Endodermal cell (in vitro differentiated cells): ENCODE measurements around the gene DBR1. TPM values are rescaled to one million over a fixed set of nuclear protein-coding genes. Genes with fewer than 3 reads are reported as not detected.

Experiments
- DNase-seq: peaks from one replicate; pipeline ENCODE4 v3.0.0-alpha.2; 2017
- H3K27ac ChIP-seq: 2 replicates; pipeline ENCODE4 v1.5.1; 2013; ENCODE audit warnings: mild to moderate bottlenecking, low read depth, low read length, moderate library complexity
- H3K27me3 ChIP-seq: 2 replicates; pipeline ENCODE4 v1.6.1; 2013; ENCODE audit warnings: mild to moderate bottlenecking, low read length, moderate library complexity; ENCODE audit not compliant: insufficient read depth, control insufficient read depth, poor library complexity, severe bottlenecking
- H3K36me3 ChIP-seq: 2 replicates; pipeline ENCODE4 v1.7.0; 2013; ENCODE audit warnings: mild to moderate bottlenecking, low read length, moderate library complexity; ENCODE audit not compliant: control insufficient read depth, insufficient read depth
- H3K4me1 ChIP-seq: one replicate; pipeline ENCODE4 v1.7.0; 2013; ENCODE audit warnings: low read length; ENCODE audit not compliant: control insufficient read depth, insufficient read depth
- H3K4me3 ChIP-seq: 2 replicates; pipeline ENCODE4 v1.5.1; 2013; ENCODE audit warnings: mild to moderate bottlenecking, low read length, moderate library complexity
- H3K9ac ChIP-seq: 2 replicates; pipeline ENCODE4 v1.6.1; 2013; ENCODE audit warnings: mild to moderate bottlenecking, low read length, moderate library complexity; ENCODE audit not compliant: poor library complexity, severe bottlenecking; ENCODE audit errors: extremely low read depth
- H3K9me3 ChIP-seq: 2 replicates; pipeline ENCODE4 v1.6.1; 2013; ENCODE audit warnings: mild to moderate bottlenecking, low read length, moderate library complexity; ENCODE audit not compliant: control insufficient read depth
- H3K27ac Mint-ChIP-seq: 2 replicates; pipeline ENCODE4 v1.8.0; 2020; ENCODE audit warnings: mixed read lengths
- H3K27me3 Mint-ChIP-seq: 2 replicates; pipeline ENCODE4 v1.8.0; 2021; ENCODE audit warnings: mild to moderate bottlenecking, mixed read lengths; ENCODE audit not compliant: insufficient read depth
- H3K36me3 Mint-ChIP-seq: 2 replicates; pipeline ENCODE4 v1.8.0; 2020; ENCODE audit warnings: low read depth, mixed read lengths
- H3K4me1 Mint-ChIP-seq: 2 replicates; pipeline ENCODE4 v1.8.0; 2020; ENCODE audit warnings: mixed read lengths
- H3K4me3 Mint-ChIP-seq: 2 replicates; pipeline ENCODE4 v1.8.0; 2020; ENCODE audit warnings: mild to moderate bottlenecking, moderate library complexity, mixed read lengths
- H3K9me3 Mint-ChIP-seq: 2 replicates; pipeline ENCODE4 v1.8.0; 2020; ENCODE audit warnings: mild to moderate bottlenecking, mixed read lengths
- WGBS, 2 experiments: methylation state at CpG; one replicate each; pipeline versions ENCODE4 v1.1.5 to v1.1.7; 2013; ENCODE audit warnings: missing lambda C conversion rate in 2 of 2, mixed read lengths in 1 of 2; ENCODE audit not compliant: insufficient coverage in 1 of 2, insufficient read length in 1 of 2; 5-methylcytosine and 5-hydroxymethylcytosine counted together
- long read RNA-seq, 4 experiments: library from polyadenylated mRNA in 2 of 4; library from RNA in 1 of 4; library from capped mRNA in 1 of 4; stranded (forward) in 3 of 4; unstranded in 1 of 4; transcript quantifications; one replicate each; pipeline ENCODE4 v2.0.0, GENCODE V29; 2020 to 2021; ENCODE audit warnings: inconsistent platforms in 1 of 4
- polyA plus RNA-seq, 2 experiments: library from polyadenylated mRNA; stranded (reverse); fragments of 50-300 nt; gene quantifications; one replicate each; pipeline ENCODE4 v1.2.3, GENCODE V29; 2013
- total RNA-seq, 2 donors: library from RNA; stranded (reverse); fragmentation: NEBNext Ultra II Directional in 1 of 2; extraction: Animal tissue kit (Norgen Biotek cat#: 25700) in 1 of 2; gene quantifications; 2 replicates in 1 of 2; 3 replicates in 1 of 2; pipeline ENCODE4 v1.2.1, GENCODE V29; 2021
- TF ChIP-seq, protein P1 (sequence below): fragments of 200-600 bp; sonication (generic); conservative IDR thresholded peaks from 2 replicates; pipeline ENCODE4 v1.5.0; 2021; ENCODE audit warnings: antibody characterized with exemption, mild to moderate bottlenecking

Gene DBR1, protein sequence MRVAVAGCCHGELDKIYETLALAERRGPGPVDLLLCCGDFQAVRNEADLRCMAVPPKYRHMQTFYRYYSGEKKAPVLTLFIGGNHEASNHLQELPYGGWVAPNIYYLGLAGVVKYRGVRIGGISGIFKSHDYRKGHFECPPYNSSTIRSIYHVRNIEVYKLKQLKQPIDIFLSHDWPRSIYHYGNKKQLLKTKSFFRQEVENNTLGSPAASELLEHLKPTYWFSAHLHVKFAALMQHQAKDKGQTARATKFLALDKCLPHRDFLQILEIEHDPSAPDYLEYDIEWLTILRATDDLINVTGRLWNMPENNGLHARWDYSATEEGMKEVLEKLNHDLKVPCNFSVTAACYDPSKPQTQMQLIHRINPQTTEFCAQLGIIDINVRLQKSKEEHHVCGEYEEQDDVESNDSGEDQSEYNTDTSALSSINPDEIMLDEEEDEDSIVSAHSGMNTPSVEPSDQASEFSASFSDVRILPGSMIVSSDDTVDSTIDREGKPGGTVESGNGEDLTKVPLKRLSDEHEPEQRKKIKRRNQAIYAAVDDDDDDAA
- total RNA-seq, result 10 to 100 TPM; 17.7 to 22.0 TPM
- 20.7 TPM for polyA plus RNA-seq (2013, experiment 1 of 2)
- 21.4 TPM for polyA plus RNA-seq (2013, experiment 2 of 2)
- long read RNA-seq, experiment 1, partial matches to known transcripts, result 0 of 5 reads
- long read RNA-seq, experiment 1, other reads (novel, unspliced or antisense), result 5 of 5 reads
- long read RNA-seq, experiment 2, transcript DBR1-201 (8 exons, 2,666 nt), result major isoform, 20 of 30 reads
- long read RNA-seq, experiment 2, partial matches to known transcripts, result 6 of 30 reads
- long read RNA-seq, experiment 2, other reads (novel, unspliced or antisense), result 4 of 30 reads
- long read RNA-seq, experiment 3, transcript DBR1-201 (8 exons, 2,666 nt), result major isoform, 69 of 75 reads
- long read RNA-seq, experiment 3, partial matches to known transcripts, result 1 of 75 reads
- long read RNA-seq, experiment 3, other reads (novel, unspliced or antisense), result 5 of 75 reads
- long read RNA-seq, experiment 4, transcript DBR1-201 (8 exons, 2,666 nt), result major isoform, 5 of 10 reads
- long read RNA-seq, experiment 4, partial matches to known transcripts, result 1 of 10 reads
- long read RNA-seq, experiment 4, other reads (novel, unspliced or antisense), result 4 of 10 reads

GRCh38 chr3:138174421-138175131, at the start of gene DBR1:
DBR1 (minus strand) TSS chr3:138174921; CDS start chr3:138174795, 126 bp downstream.
- Histone ChIP-seq H3K27me3 (no peaks in the 10 kb centered on the region), H3K4me1 (no peaks in the 10 kb centered on the region), H3K9ac (peak within 1 kb of the TSS; percentile 69), H3K4me3 (peak within 1 kb of the TSS; percentile 89), H3K9me3 (no peaks in the 10 kb centered on the region), H3K36me3 (peaks cover 31% of the 10 kb centered on the region), H3K27ac (peak within 1 kb of the TSS; percentile 45)
- H3K27me3 Mint-ChIP-seq, result peaks cover 8% of the 10 kb centered on the region
- peaks cover 5% of the 10 kb centered on the region for H3K9me3 Mint-ChIP-seq
- peaks cover 22% of the 10 kb centered on the region for H3K36me3 Mint-ChIP-seq
- H3K27ac Mint-ChIP-seq, result peak within 1 kb of the TSS; percentile 98
- 0 to 1% methylated on average over 8 to 37 of the region's 38 CpGs for WGBS, 2 experiments
- TF ChIP-seq, protein P1, sequence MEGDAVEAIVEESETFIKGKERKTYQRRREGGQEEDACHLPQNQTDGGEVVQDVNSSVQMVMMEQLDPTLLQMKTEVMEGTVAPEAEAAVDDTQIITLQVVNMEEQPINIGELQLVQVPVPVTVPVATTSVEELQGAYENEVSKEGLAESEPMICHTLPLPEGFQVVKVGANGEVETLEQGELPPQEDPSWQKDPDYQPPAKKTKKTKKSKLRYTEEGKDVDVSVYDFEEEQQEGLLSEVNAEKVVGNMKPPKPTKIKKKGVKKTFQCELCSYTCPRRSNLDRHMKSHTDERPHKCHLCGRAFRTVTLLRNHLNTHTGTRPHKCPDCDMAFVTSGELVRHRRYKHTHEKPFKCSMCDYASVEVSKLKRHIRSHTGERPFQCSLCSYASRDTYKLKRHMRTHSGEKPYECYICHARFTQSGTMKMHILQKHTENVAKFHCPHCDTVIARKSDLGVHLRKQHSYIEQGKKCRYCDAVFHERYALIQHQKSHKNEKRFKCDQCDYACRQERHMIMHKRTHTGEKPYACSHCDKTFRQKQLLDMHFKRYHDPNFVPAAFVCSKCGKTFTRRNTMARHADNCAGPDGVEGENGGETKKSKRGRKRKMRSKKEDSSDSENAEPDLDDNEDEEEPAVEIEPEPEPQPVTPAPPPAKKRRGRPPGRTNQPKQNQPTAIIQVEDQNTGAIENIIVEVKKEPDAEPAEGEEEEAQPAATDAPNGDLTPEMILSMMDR, result no peak
- peak within 1 kb of the TSS; percentile 95 for H3K4me3 Mint-ChIP-seq
- DNase-seq, result peak; percentile 91
- H3K4me1 Mint-ChIP-seq, result peaks cover 4% of the 10 kb centered on the region

GRCh38 chr3:138222942-138223287, 48.2 kb upstream of the DBR1 start:
- Mint-ChIP-seq H3K27me3 (no peaks in the 10 kb centered on the region), H3K27ac (no peak overlapping the region), H3K4me1 (peaks cover 19% of the 10 kb centered on the region), H3K4me3 (no peak overlapping the region), H3K9me3 (no peaks in the 10 kb centered on the region), H3K36me3 (peaks cover 39% of the 10 kb centered on the region)
- H3K27me3 ChIP-seq, result no peaks in the 10 kb centered on the region
- no peak overlapping the region for H3K4me3 ChIP-seq
- DNase-seq, result no peak
- H3K9me3 ChIP-seq, result no peaks in the 10 kb centered on the region
- peaks cover 43% of the 10 kb centered on the region for H3K36me3 ChIP-seq
- H3K9ac ChIP-seq, result no peak overlapping the region
- TF ChIP-seq, protein P1, result no peak
- peaks cover under 1% of the 10 kb centered on the region for H3K4me1 ChIP-seq
- WGBS, 2 experiments, result 84% methylated on average over 2 of the region's 2 CpGs; no CpG with 5 or more reads in 1 of the 2 experiments
- no peak overlapping the region for H3K27ac ChIP-seq
